Right lobe of liver (tissue), 4 donors: Measurements from ENCODE around the gene PMFBP1.

Source experiments
- CTCF ChIP-seq, 4 donors: fragments of 200-600 bp in 3 of 4; fragments of 450-650 bp in 1 of 4; IDR thresholded peaks; one replicate each; pipeline versions ENCODE4 v1.5.1 to v1.8.0; 2016 to 2022; ENCODE audit warnings: antibody characterized with exemption in 4 of 4, mild to moderate bottlenecking in 2 of 4
- POLR2A ChIP-seq: fragments of 450-650 bp; IDR thresholded peaks from one replicate; pipeline ENCODE4 v1.6.1; 2017; ENCODE audit warnings: antibody characterized with exemption, mild to moderate bottlenecking
- donor health status: DM: no; HTN: no; CAD: no.
- donor health status: DM: no; HTN: no; CAD: no.
- donor health status: DM: no; HTN: yes; CAD: no.

DNA sequence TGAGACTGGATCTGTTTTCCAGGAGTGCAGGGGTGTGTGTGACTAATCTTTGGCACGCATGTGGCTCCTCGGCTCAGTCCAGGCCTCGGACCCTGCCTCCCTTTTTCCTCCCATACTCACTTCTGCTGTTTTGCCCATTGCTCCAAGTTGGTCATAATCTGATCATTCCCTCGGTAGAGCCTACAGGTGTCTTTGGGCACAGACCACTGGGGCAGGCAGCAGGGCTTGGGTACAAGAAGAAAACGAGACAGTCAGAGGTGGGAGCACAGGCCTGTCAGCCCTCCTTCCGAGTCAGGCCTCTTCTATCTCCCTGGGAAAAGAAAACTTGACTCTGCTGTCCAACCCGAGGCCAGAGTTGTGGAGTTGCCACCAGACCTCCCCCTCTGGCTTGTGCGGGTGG, 48.5 kb downstream of the PMFBP1 start:
- TF ChIP-seq CTCF (IDR thresholded peaks at IDR 0.05) = no peak
- TF ChIP-seq POLR2A = no peak
